ENCODE data around the gene DENND1A.

The DENND1A gene

GRCh38 chr9:123834218-123834888, 95.6 kb downstream of the DENND1A start:
- no peak overlapping the region for H3K4me2 ChIP-seq (ENCODE audit: low read depth, low read length, poor library complexity, severe bottlenecking)
- TF ChIP-seq CTCF (IDR thresholded peaks at IDR 0.05; ENCODE audit: insufficient read depth, low read length, poor library complexity, severe bottlenecking) (no peak), EZH2phosphoT487 (conservative IDR thresholded peaks at IDR 0.05; ENCODE audit: low read length) (no peak)
- H3K9me2 ChIP-seq (replicated peaks; ENCODE audit: insufficient read depth, low read length) = no peaks in the 10 kb centered on the region
- no peaks in the 10 kb centered on the region for H3K27me3 ChIP-seq (ENCODE audit: low read length)
- no peaks in the 10 kb centered on the region for H3F3A ChIP-seq (ENCODE audit: insufficient read depth)
- H3K9ac ChIP-seq (ENCODE audit: low read length) = no peak overlapping the region
- peaks cover 1% of the 10 kb centered on the region; the same call in 1 of the 2 replicates for H3K36me3 ChIP-seq (ENCODE audit: low read length)
- no peaks in the 10 kb centered on the region for H3K79me2 ChIP-seq (ENCODE audit: insufficient read depth, low read length)
- H3K9me3 ChIP-seq (ENCODE audit: insufficient read depth, low read length) = peaks cover 3% of the 10 kb centered on the region; the same call in 1 of the 2 replicates
- no peak overlapping the region for H2AFZ ChIP-seq (ENCODE audit: low read depth, low read length, severe bottlenecking)
- no peak overlapping the region for H3K27ac ChIP-seq (ENCODE audit: low read depth, low read length)
- no peak overlapping the region for H3K4me3 ChIP-seq (ENCODE audit: insufficient read depth, low read length, poor library complexity, severe bottlenecking)
- no peaks in the 10 kb centered on the region for H4K20me1 ChIP-seq (ENCODE audit: low read depth, low read length)

GRCh38 chr9:123832858-123833650, 96.9 kb downstream of the DENND1A start:
- Histone ChIP-seq H3K4me3 (ENCODE audit: insufficient read depth, low read length, poor library complexity, severe bottlenecking) (no peak overlapping the region), H3K9me3 (ENCODE audit: insufficient read depth, low read length) (peaks cover 13% of the 10 kb centered on the region), H3K27ac (ENCODE audit: low read depth, low read length) (no peak overlapping the region), H3K27me3 (ENCODE audit: low read length) (no peaks in the 10 kb centered on the region), H3K79me2 (ENCODE audit: insufficient read depth, low read length) (no peaks in the 10 kb centered on the region), H3K9ac (ENCODE audit: low read length) (no peak overlapping the region), H2AFZ (ENCODE audit: low read depth, low read length, severe bottlenecking) (no peak overlapping the region), H3K36me3 (ENCODE audit: low read length) (peaks cover 3% of the 10 kb centered on the region; the same call in 1 of the 2 replicates), H4K20me1 (ENCODE audit: low read depth, low read length) (no peaks in the 10 kb centered on the region), H3K4me2 (ENCODE audit: low read depth, low read length, poor library complexity, severe bottlenecking) (no peak overlapping the region), H3K9me2 (replicated peaks; ENCODE audit: insufficient read depth, low read length) (no peaks in the 10 kb centered on the region), H3F3A (ENCODE audit: insufficient read depth) (no peaks in the 10 kb centered on the region)
- TF ChIP-seq CTCF (IDR thresholded peaks at IDR 0.05; ENCODE audit: insufficient read depth, low read length, poor library complexity, severe bottlenecking) (no peak), EZH2phosphoT487 (conservative IDR thresholded peaks at IDR 0.05; ENCODE audit: low read length) (no peak)

- H4K20me1 ChIP-seq (ENCODE audit: low read depth, low read length) = no peaks in the 10 kb centered on the region
- no peaks in the 10 kb centered on the region for H3K9me2 ChIP-seq (replicated peaks; ENCODE audit: insufficient read depth, low read length)
- no peak overlapping the region for H3K4me3 ChIP-seq (ENCODE audit: insufficient read depth, low read length, poor library complexity, severe bottlenecking)
- peaks cover 20% of the 10 kb centered on the region for H3K9me3 ChIP-seq (ENCODE audit: insufficient read depth, low read length)
- no peaks in the 10 kb centered on the region for H3F3A ChIP-seq (ENCODE audit: insufficient read depth)
- no peaks in the 10 kb centered on the region for H3K27me3 ChIP-seq (ENCODE audit: low read length)
- H3K9ac ChIP-seq (ENCODE audit: low read length) = no peak overlapping the region
- TF ChIP-seq EZH2phosphoT487 (conservative IDR thresholded peaks at IDR 0.05; ENCODE audit: low read length) (no peak), CTCF (IDR thresholded peaks at IDR 0.05; ENCODE audit: insufficient read depth, low read length, poor library complexity, severe bottlenecking) (no peak)
- H3K36me3 ChIP-seq (ENCODE audit: low read length) = peaks cover 3% of the 10 kb centered on the region; the same call in 1 of the 2 replicates
- no peak overlapping the region for H2AFZ ChIP-seq (ENCODE audit: low read depth, low read length, severe bottlenecking)
- H3K79me2 ChIP-seq (ENCODE audit: insufficient read depth, low read length) = no peaks in the 10 kb centered on the region
- no peak overlapping the region for H3K27ac ChIP-seq (ENCODE audit: low read depth, low read length)
- H3K4me2 ChIP-seq (ENCODE audit: low read depth, low read length, poor library complexity, severe bottlenecking) = no peak overlapping the region
Observed at GRCh38 chr9:123832176-123832575, 97.8 kb downstream of the DENND1A start.

Data from SU-DHL-6 (cell line).